Breast epithelium (tissue), 4 donors: Measurements from ENCODE around the gene GBP1. TPM values are rescaled to one million over a fixed set of nuclear protein-coding genes. Genes with fewer than 3 reads are reported as not detected.
A peak's percentile ranks its signal among the peaks of the same experiment; 100 is the strongest.
"Not testable (repeated sequence)": the region's sequence is repeated elsewhere in the genome, so short reads cannot be mapped to it uniquely, and the experiment has no call there.

Source experiments
- DNase-seq, 2 donors: peaks; one replicate each; pipeline ENCODE4 v3.0.0-alpha.2; 2019; ENCODE audit warnings: low spot score in 2 of 2
- H3K27ac ChIP-seq, 2 donors: fragments of 200-600 bp; sonication (generic) in 1 of 2; one replicate each; pipeline ENCODE4 v1.5.1; 2016 to 2019; ENCODE audit warnings: mild to moderate bottlenecking in 1 of 2
- H3K27me3 ChIP-seq, 2 donors: fragments of 200-600 bp; sonication (generic) in 1 of 2; one replicate each; pipeline versions ENCODE4 v1.5.1 to v1.6.0; 2017 to 2019; ENCODE audit warnings: control low read depth in 1 of 2, mild to moderate bottlenecking in 1 of 2
- H3K36me3 ChIP-seq: fragments of 200-600 bp; one replicate; pipeline ENCODE4 v1.5.1; 2019
- H3K4me1 ChIP-seq, 2 donors: fragments of 200-600 bp; sonication (generic); one replicate each; pipeline ENCODE4 v1.5.1; 2016 to 2019; ENCODE audit warnings: control low read depth in 1 of 2
- H3K4me3 ChIP-seq, 3 donors: fragments of 200-600 bp; sonication (generic); 1 replicate in 2 of 3; 2 replicates in 1 of 3; pipeline ENCODE4 v1.5.1; 2016 to 2019; ENCODE audit warnings: mild to moderate bottlenecking in 3 of 3, moderate library complexity in 2 of 3
- H3K9me3 ChIP-seq, 2 donors: fragments of 200-600 bp; sonication (generic) in 1 of 2; one replicate each; pipeline ENCODE4 v1.5.1; 2016 to 2019; ENCODE audit warnings: control low read depth in 1 of 2
- CTCF ChIP-seq, 3 donors: fragments of 450-650 bp; IDR thresholded peaks; one replicate each; pipeline ENCODE4 v1.5.1; 2016 to 2017; ENCODE audit warnings: antibody characterized with exemption in 3 of 3, mild to moderate bottlenecking in 3 of 3, moderate library complexity in 3 of 3
- POLR2A ChIP-seq: fragments of 450-650 bp; IDR thresholded peaks from one replicate; pipeline ENCODE4 v1.6.1; 2016; ENCODE audit warnings: antibody characterized with exemption, mild to moderate bottlenecking, moderate library complexity
- POLR2AphosphoS5 ChIP-seq, 3 donors: sonication (generic); formaldehyde crosslinking; IDR thresholded peaks; one replicate each; pipeline ENCODE4 v1.6.1; 2017; ENCODE audit warnings: antibody characterized with exemption in 3 of 3
- intact Hi-C: fragments of 100-400 bp; cut with DNase I; formaldehyde crosslinking; loops from one replicate; pipeline ENCODE4 v1.15.1; 2023; ENCODE audit warnings: low total_unique reads
- total RNA-seq, 3 donors: library from RNA; depleted of rRNA; stranded (reverse); fragments of >200 nt; gene quantifications; one replicate each; pipeline ENCODE4 v1.1.0, GENCODE V29; 2016

The GBP1 gene
- total RNA-seq, 3 donors from 2014 or later, result 8.0 to 58.0 (median 29.5) TPM

GRCh38 chr1:89025928-89026327 is 39.1 kb downstream of the GBP1 start:
- Histone ChIP-seq H3K9me3 (no peaks in the 10 kb centered on the region), H3K27me3 (no peaks in the 10 kb centered on the region), H3K36me3 (no peaks in the 10 kb centered on the region), H3K4me3 (no peak overlapping the region), H3K4me1 (no peaks in the 10 kb centered on the region), H3K27ac (no peak overlapping the region)
- DNase-seq, result no peak
- TF ChIP-seq CTCF (IDR thresholded peaks at IDR 0.05), result no peak
- TF ChIP-seq POLR2AphosphoS5 (IDR thresholded peaks at IDR 0.05), result no peak
- no peak for TF ChIP-seq POLR2A
- intact Hi-C loops, result no loop called here

GRCh38 chr1:89023026-89023425 is 42.0 kb downstream of the GBP1 start:
- Histone ChIP-seq H3K4me1 (peaks cover 4 to 5% of the 10 kb centered on the region in 2 donors), H3K27me3 (no peaks in the 10 kb centered on the region), H3K27ac (peak overlapping the region; percentile 90), H3K9me3 (no peaks in the 10 kb centered on the region), H3K4me3 (peak overlapping the region; percentile 54 to 70 (median 54)), H3K36me3 (no peaks in the 10 kb centered on the region)
- TF ChIP-seq POLR2AphosphoS5 (IDR thresholded peaks at IDR 0.05) (no peak), CTCF (IDR thresholded peaks at IDR 0.05) (no peak), POLR2A (no peak)
- DNase-seq, result no peak
- intact Hi-C loops, result no loop called here

- no peaks in the 10 kb centered on the region for H3K27me3 ChIP-seq
- peak within 1 kb of the TSS; percentile 54 to 70 (median 54) for H3K4me3 ChIP-seq
- H3K4me1 ChIP-seq, result peaks cover 4 to 5% of the 10 kb centered on the region in 2 donors
- TF ChIP-seq POLR2A (no peak), POLR2AphosphoS5 (IDR thresholded peaks at IDR 0.05) (peak in 2 of 3 donors; percentile 20 to 30)
- DNase-seq, result no peak
- H3K36me3 ChIP-seq, result no peaks in the 10 kb centered on the region
- intact Hi-C loops, result no loop called here
- H3K27ac ChIP-seq, result peak within 1 kb of the TSS; percentile 90
- H3K9me3 ChIP-seq, result no peaks in the 10 kb centered on the region
Measured at GRCh38 chr1:89022167-89022959, 42.6 kb downstream of the GBP1 start, which contains the start of gene GBP3. Gene GBP3 (minus strand): TSS chr1:89022866. CDS start chr1:89020721, 2,145 bp downstream.

GRCh38 chr1:89018318-89018717 is 46.7 kb downstream of the GBP1 start:
- H3K9me3 ChIP-seq, H3K4me3 ChIP-seq, H3K4me1 ChIP-seq, DNase-seq, H3K36me3 ChIP-seq, intact Hi-C loops, H3K27me3 ChIP-seq: not testable (repeated sequence)
- H3K27ac ChIP-seq, result peak overlapping the region; percentile 40 to 65

- Histone ChIP-seq H3K27ac (no peak overlapping the region), H3K36me3 (no peaks in the 10 kb centered on the region), H3K4me1 (no peaks in the 10 kb centered on the region), H3K9me3 (no peaks in the 10 kb centered on the region), H3K27me3 (no peaks in the 10 kb centered on the region), H3K4me3 (no peak overlapping the region)
- intact Hi-C loops, result no loop called here
- TF ChIP-seq CTCF (IDR thresholded peaks at IDR 0.05) (no peak), POLR2AphosphoS5 (IDR thresholded peaks at IDR 0.05) (no peak)
- DNase-seq, result no peak
Measured at GRCh38 chr1:89008511-89008910, 56.5 kb downstream of the GBP1 start.

GRCh38 chr1:89005286-89006151 is 59.5 kb downstream of the GBP1 start:
- Histone ChIP-seq H3K36me3 (no peaks in the 10 kb centered on the region), H3K27me3 (no peaks in the 10 kb centered on the region), H3K4me3 (peak overlapping the region in 1 of 3 donors; percentile 34), H3K4me1 (peaks cover 0 to 6% of the 10 kb centered on the region in 2 donors), H3K27ac (peak overlapping the region; percentile 88 to 89), H3K9me3 (no peaks in the 10 kb centered on the region)
- peak; percentile 56 to 75 for DNase-seq
- TF ChIP-seq POLR2AphosphoS5 (IDR thresholded peaks at IDR 0.05), result no peak
- TF ChIP-seq CTCF (IDR thresholded peaks at IDR 0.05), result no peak
- no peak for TF ChIP-seq POLR2A
- intact Hi-C loops, result no loop called here
